PFSK-1 (cell line): Measurements from ENCODE around the gene SOBP.

Source experiments
- POLR2AphosphoS5 ChIP-seq: IDR thresholded peaks from 2 replicates; pipeline ENCODE4 v1.6.1; 2012; ENCODE audit warnings: low read depth, mild to moderate bottlenecking, control low read depth, low read length, moderate library complexity
- REST ChIP-seq, 2 experiments: IDR thresholded peaks; 2 replicates each; pipeline versions ENCODE4 v1.6.1 to v1.8.0; 2011 to 2012; ENCODE audit warnings: low read depth in 2 of 2, low read length in 2 of 2, control low read depth in 1 of 2, inconsistent platforms in 1 of 2, mild to moderate bottlenecking in 1 of 2, moderate library complexity in 1 of 2; ENCODE audit not compliant: insufficient read depth in 1 of 2
- TAF1 ChIP-seq: IDR thresholded peaks from 2 replicates; pipeline ENCODE4 v1.6.1; 2012; ENCODE audit warnings: low read length, control low read depth, borderline replicate concordance; ENCODE audit not compliant: insufficient read depth

- no peak for TF ChIP-seq POLR2AphosphoS5
- TF ChIP-seq TAF1 = no peak
- TF ChIP-seq REST (IDR thresholded peaks at IDR 0.05; ENCODE audit: insufficient read depth in 1 of 2, low read depth in 2 of 2, low read length in 2 of 2) = no peak
Observed at GRCh38 chr6:107621229-107621937, 131.5 kb downstream of the SOBP start.
